Vagina (tissue), 2 donors: ENCODE measurements around the gene GSPT2. TPM values are rescaled to one million over a fixed set of nuclear protein-coding genes. Genes with fewer than 3 reads are reported as not detected.

Experiments used
- DNase-seq, 2 donors: peaks; one replicate each; pipeline ENCODE4 v3.0.0-alpha.2; 2017; ENCODE audit errors: extremely low spot score in 2 of 2
- H3K27ac ChIP-seq: fragments of 200-600 bp; sonication (generic); one replicate; pipeline ENCODE4 v1.5.1; 2019
- H3K27me3 ChIP-seq: fragments of 200-600 bp; sonication (generic); one replicate; pipeline ENCODE4 v1.5.1; 2019
- H3K36me3 ChIP-seq, 2 donors: fragments of 200-600 bp; sonication (generic); one replicate each; pipeline ENCODE4 v1.5.1; 2017 to 2019
- H3K4me1 ChIP-seq: fragments of 200-600 bp; sonication (generic); one replicate; pipeline ENCODE4 v1.5.1; 2019
- H3K4me3 ChIP-seq, 2 donors: fragments of 200-600 bp; sonication (generic); 1 replicate in 1 of 2; 2 replicates in 1 of 2; pipeline ENCODE4 v1.5.1; 2016 to 2019
- H3K9me3 ChIP-seq: fragments of 200-600 bp; sonication (generic); one replicate; pipeline ENCODE4 v1.5.1; 2019
- POLR2A ChIP-seq, 2 donors: fragments of 450-650 bp; IDR thresholded peaks; one replicate each; pipeline ENCODE4 v1.6.1; 2017; ENCODE audit warnings: antibody characterized with exemption in 2 of 2, mild to moderate bottlenecking in 2 of 2, moderate library complexity in 2 of 2
- POLR2AphosphoS5 ChIP-seq, 2 donors: sonication (generic); formaldehyde crosslinking; IDR thresholded peaks; one replicate each; pipeline ENCODE4 v1.9.0; 2017; ENCODE audit warnings: antibody characterized with exemption in 2 of 2, mild to moderate bottlenecking in 2 of 2, low read depth in 1 of 2; ENCODE audit not compliant: insufficient read depth in 1 of 2
- intact Hi-C: fragments of 100-400 bp; cut with DNase I; formaldehyde crosslinking; loops from one replicate; pipeline ENCODE4 v1.15.1; 2023
- total RNA-seq: library from RNA; depleted of rRNA; stranded (reverse); fragments of >200 nt; gene quantifications from one replicate; pipeline ENCODE4 v1.2.3, GENCODE V29; 2016
- TF ChIP-seq, protein P1 (sequence below), 3 experiments: fragments of 450-650 bp in 2 of 3; fragments of 200-600 bp in 1 of 3; sonication (generic) in 1 of 3; IDR thresholded peaks; one replicate each; pipeline ENCODE4 v1.5.1; 2017 to 2019; ENCODE audit warnings: antibody characterized with exemption in 3 of 3, mild to moderate bottlenecking in 2 of 3, moderate library complexity in 2 of 3

The GSPT2 gene
- total RNA-seq, 1 donor from 2014 or later: 2.7 TPM

DNA sequence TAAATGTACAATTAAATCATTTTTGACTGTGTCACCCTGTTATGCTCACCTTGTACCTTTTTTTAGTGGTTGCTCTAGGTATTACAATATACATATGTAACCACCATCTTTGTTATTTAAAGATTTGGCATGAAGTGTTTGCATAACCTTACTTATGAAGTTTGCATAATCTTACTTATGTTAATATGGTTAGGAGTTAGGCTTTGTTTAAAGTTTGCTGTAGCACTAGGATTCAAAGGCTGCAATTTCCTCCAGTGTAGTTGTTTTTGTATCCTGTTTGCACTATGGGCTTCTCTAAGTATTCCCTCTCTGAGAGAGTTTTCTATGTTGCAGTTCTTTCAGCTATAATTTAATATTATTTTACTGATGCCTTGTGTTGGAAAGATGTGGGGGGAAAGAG, 15.0 kb upstream of the GSPT2 start:
- intact Hi-C loops: no loop called here
- H3K36me3 ChIP-seq: no peaks in the 10 kb centered on the region
- H3K9me3 ChIP-seq: no peaks in the 10 kb centered on the region
- no peak overlapping the region for H3K4me3 ChIP-seq
- no peak for DNase-seq
- TF ChIP-seq POLR2AphosphoS5 (IDR thresholded peaks at IDR 0.05; ENCODE audit: insufficient read depth in 1 of 2, low read depth in 1 of 2) (no peak), POLR2A (IDR thresholded peaks at IDR 0.05) (no peak)
- TF ChIP-seq, protein P1, sequence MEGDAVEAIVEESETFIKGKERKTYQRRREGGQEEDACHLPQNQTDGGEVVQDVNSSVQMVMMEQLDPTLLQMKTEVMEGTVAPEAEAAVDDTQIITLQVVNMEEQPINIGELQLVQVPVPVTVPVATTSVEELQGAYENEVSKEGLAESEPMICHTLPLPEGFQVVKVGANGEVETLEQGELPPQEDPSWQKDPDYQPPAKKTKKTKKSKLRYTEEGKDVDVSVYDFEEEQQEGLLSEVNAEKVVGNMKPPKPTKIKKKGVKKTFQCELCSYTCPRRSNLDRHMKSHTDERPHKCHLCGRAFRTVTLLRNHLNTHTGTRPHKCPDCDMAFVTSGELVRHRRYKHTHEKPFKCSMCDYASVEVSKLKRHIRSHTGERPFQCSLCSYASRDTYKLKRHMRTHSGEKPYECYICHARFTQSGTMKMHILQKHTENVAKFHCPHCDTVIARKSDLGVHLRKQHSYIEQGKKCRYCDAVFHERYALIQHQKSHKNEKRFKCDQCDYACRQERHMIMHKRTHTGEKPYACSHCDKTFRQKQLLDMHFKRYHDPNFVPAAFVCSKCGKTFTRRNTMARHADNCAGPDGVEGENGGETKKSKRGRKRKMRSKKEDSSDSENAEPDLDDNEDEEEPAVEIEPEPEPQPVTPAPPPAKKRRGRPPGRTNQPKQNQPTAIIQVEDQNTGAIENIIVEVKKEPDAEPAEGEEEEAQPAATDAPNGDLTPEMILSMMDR (IDR thresholded peaks at IDR 0.05): no peak
- no peaks in the 10 kb centered on the region for H3K27me3 ChIP-seq
- no peak overlapping the region for H3K27ac ChIP-seq
- no peaks in the 10 kb centered on the region for H3K4me1 ChIP-seq

DNA sequence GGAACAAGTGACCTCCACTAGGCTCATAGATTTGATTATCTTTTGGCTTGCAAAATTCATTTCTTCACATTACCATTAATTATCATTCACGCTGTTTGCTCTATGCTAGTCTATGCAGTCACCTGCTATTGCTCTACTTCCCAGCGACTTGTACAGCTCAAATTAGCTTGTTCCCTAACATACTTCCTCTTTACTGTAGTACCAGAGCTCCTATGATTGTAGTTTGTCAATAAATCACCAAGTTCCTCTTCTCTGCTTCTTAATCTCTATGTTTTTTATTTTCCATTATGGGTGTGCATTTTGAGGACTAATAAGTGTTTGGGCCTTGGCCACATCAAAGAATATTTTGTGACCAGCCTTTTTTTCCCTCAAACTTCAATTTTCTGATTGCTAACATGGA, 6.2 kb upstream of the GSPT2 start:
- intact Hi-C loops: no loop called here
- Histone ChIP-seq H3K9me3 (no peaks in the 10 kb centered on the region), H3K27ac (no peak overlapping the region), H3K4me1 (no peaks in the 10 kb centered on the region), H3K36me3 (no peaks in the 10 kb centered on the region), H3K27me3 (no peaks in the 10 kb centered on the region), H3K4me3 (no peak overlapping the region)
- TF ChIP-seq POLR2A (IDR thresholded peaks at IDR 0.05): no peak
- TF ChIP-seq POLR2AphosphoS5 (IDR thresholded peaks at IDR 0.05; ENCODE audit: insufficient read depth in 1 of 2, low read depth in 1 of 2): no peak
- TF ChIP-seq, protein P1 (IDR thresholded peaks at IDR 0.05): no peak
- DNase-seq: no peak

DNA sequence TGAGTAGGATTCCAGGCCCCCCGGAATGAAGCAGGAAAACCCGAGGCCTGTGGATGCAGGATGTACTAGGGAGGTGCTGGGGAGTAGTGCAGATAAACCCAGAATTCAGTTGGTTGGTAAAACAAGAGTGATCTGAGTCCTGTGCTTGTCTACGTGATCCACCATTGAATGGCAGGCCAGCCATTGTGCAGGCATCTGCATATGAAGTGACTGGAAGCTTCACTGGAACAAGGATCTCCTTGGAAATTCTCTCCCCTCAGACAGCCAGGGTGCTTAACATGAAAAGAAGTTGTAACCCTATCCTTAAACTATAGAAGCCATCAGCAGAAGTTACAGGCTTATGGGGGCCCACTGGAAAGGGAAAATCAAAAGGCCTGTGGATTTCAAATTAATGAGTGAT, 656 bp upstream of the GSPT2 start:
- H3K4me1 ChIP-seq: no peaks in the 10 kb centered on the region
- H3K36me3 ChIP-seq: no peaks in the 10 kb centered on the region
- DNase-seq: no peak
- peak overlapping the region in 1 of 2 donors; percentile 59 for H3K4me3 ChIP-seq
- H3K27ac ChIP-seq: no peak overlapping the region
- H3K27me3 ChIP-seq: no peaks in the 10 kb centered on the region
- intact Hi-C loops: no loop called here
- no peaks in the 10 kb centered on the region for H3K9me3 ChIP-seq
- TF ChIP-seq POLR2A (IDR thresholded peaks at IDR 0.05) (no peak), POLR2AphosphoS5 (IDR thresholded peaks at IDR 0.05; ENCODE audit: insufficient read depth in 1 of 2, low read depth in 1 of 2) (no peak)
- TF ChIP-seq, protein P1 (IDR thresholded peaks at IDR 0.05): no peak

DNA sequence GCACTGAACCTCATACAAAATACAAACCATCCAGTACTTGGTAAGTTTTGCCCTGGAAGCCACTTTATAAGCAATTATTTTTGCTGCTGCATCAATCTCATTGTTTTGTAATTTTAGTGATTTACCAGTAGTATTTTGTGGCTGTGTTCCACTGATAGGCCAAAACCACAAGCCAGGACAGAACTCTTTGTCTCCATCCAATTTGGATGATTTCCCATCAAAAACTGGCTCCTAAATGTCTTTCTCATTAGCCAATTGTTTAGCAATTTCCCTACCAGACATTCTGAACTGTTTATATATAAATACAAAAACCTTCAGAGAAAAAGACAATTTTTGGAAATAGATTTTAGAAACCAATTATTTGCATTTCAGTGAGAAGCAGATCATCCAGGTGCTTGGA, 4.4 kb downstream of the GSPT2 start:
- Histone ChIP-seq H3K36me3 (no peaks in the 10 kb centered on the region), H3K27me3 (no peaks in the 10 kb centered on the region), H3K27ac (no peak overlapping the region), H3K4me1 (no peaks in the 10 kb centered on the region), H3K4me3 (no peak overlapping the region), H3K9me3 (no peaks in the 10 kb centered on the region)
- DNase-seq: no peak
- intact Hi-C loops: no loop called here
- TF ChIP-seq, protein P1 (IDR thresholded peaks at IDR 0.05): no peak

DNA sequence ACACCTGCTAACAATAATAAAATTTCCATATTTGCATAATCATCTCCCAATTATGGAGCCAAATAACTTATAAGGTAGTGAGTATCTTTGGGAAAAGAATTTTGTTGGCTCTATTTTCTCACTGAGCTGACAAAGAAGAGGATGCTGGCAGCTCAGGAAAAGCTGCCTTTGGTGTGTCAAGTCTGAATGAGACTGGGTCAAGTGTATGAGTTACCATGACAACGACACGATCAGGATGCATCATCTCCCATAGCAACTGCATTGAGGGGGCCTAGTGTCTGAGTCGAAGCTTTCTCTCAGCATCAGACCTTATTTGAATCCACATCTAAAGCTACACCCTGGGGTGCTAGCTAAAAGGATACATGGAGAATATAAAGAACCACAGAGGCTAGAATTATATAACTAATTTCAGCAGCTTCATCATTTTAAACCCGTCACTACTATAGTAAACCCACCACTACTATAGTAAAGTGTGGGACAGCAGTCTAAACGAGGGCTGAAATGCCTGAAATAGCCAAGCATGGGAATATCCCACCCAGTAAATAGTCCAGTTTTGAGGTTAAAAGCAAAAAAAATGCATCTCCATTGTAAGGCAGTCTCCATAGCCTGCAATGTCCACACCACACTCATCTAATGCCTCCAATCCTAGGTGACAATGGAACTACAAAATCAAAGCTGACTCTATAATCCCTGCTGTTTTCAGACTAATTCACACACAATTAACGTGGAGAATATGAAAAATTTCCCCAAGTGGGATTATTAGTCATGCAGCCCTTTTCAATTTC, 16.0 kb downstream of the GSPT2 start:
- Histone ChIP-seq H3K4me3 (no peak overlapping the region), H3K9me3 (no peaks in the 10 kb centered on the region), H3K27ac (no peak overlapping the region), H3K36me3 (no peaks in the 10 kb centered on the region), H3K27me3 (no peaks in the 10 kb centered on the region), H3K4me1 (no peaks in the 10 kb centered on the region)
- intact Hi-C loops: no loop called here
- DNase-seq: no peak
- TF ChIP-seq POLR2AphosphoS5 (IDR thresholded peaks at IDR 0.05; ENCODE audit: insufficient read depth in 1 of 2, low read depth in 1 of 2) (no peak), POLR2A (IDR thresholded peaks at IDR 0.05) (no peak)
- TF ChIP-seq, protein P1 (IDR thresholded peaks at IDR 0.05): no peak
